Spleen (tissue), 11 donors: ENCODE data around the gene ATXN1. TPM values are rescaled to one million over a fixed set of nuclear protein-coding genes. Genes with fewer than 3 reads are reported as not detected.

ENCODE experiments used
- DNase-seq: peaks from one replicate; pipeline ENCODE4 v3.0.0-alpha.2; 2020
- H3K27ac ChIP-seq, 8 donors: fragments of 200-600 bp; sonication (generic) in 7 of 8; 1 replicate in 4 of 8; 2 replicates in 4 of 8; pipeline versions ENCODE4 v1.5.0 to v1.8.0; 2016 to 2021; ENCODE audit warnings: inconsistent platforms in 4 of 8, mild to moderate bottlenecking in 4 of 8, moderate library complexity in 1 of 8
- H3K27me3 ChIP-seq, 7 donors: fragments of 200-600 bp; sonication (generic) in 6 of 7; replicated peaks in 1 of 7; 1 replicate in 4 of 7; 2 replicates in 3 of 7; pipeline versions ENCODE4 v1.5.0 to v1.8.0; 2016 to 2021; ENCODE audit warnings: inconsistent platforms in 3 of 7, mild to moderate bottlenecking in 1 of 7
- H3K36me3 ChIP-seq, 6 donors: fragments of 200-600 bp; sonication (generic) in 5 of 6; 1 replicate in 4 of 6; 2 replicates in 2 of 6; pipeline versions ENCODE4 v1.5.0 to v1.8.0; 2016 to 2021; ENCODE audit warnings: inconsistent platforms in 2 of 6
- H3K4me1 ChIP-seq, 6 donors: fragments of 200-600 bp; sonication (generic) in 5 of 6; 1 replicate in 3 of 6; 2 replicates in 3 of 6; pipeline versions ENCODE4 v1.5.0 to v1.8.0; 2016 to 2021; ENCODE audit warnings: inconsistent platforms in 3 of 6
- H3K4me3 ChIP-seq, 8 donors: fragments of 200-600 bp; sonication (generic) in 7 of 8; 1 replicate in 4 of 8; 2 replicates in 4 of 8; pipeline versions ENCODE4 v1.5.0 to v1.8.0; 2016 to 2021; ENCODE audit warnings: inconsistent platforms in 4 of 8, mild to moderate bottlenecking in 4 of 8, moderate library complexity in 2 of 8
- H3K9me3 ChIP-seq, 8 donors: fragments of 200-600 bp; sonication (generic) in 7 of 8; 1 replicate in 4 of 8; 2 replicates in 4 of 8; pipeline versions ENCODE4 v1.5.0 to v1.8.0; 2016 to 2021; ENCODE audit warnings: inconsistent platforms in 4 of 8
- POLR2A ChIP-seq, 3 donors: fragments of 450-650 bp; IDR thresholded peaks; one replicate each; pipeline ENCODE4 v1.5.1; 2017; ENCODE audit warnings: antibody characterized with exemption in 3 of 3, mild to moderate bottlenecking in 1 of 3
- POLR2AphosphoS5 ChIP-seq, 3 donors: sonication (generic); formaldehyde crosslinking; IDR thresholded peaks; one replicate each; pipeline ENCODE4 v1.5.1; 2017; ENCODE audit warnings: antibody characterized with exemption in 3 of 3
- WGBS, 5 donors: extraction: QIAGEN DNeasy Blood & Tissue Kit in 3 of 5; methylation state at CpG; one replicate each; pipeline versions ENCODE4 v1.1.5 to v1.1.7; 2013 to 2018; 5-methylcytosine and 5-hydroxymethylcytosine counted together
- intact Hi-C: fragments of 100-400 bp; cut with DNase I; formaldehyde crosslinking; loops from one replicate; pipeline ENCODE4 v1.15.0; 2023; ENCODE audit warnings: low total_unique reads
- polyA plus RNA-seq, 3 donors: library from polyadenylated mRNA; stranded (reverse); fragments of 200-250 nt; gene quantifications; one replicate each; pipeline ENCODE4 v1.2.1, GENCODE V29; 2013
- total RNA-seq, 7 donors: library from RNA; depleted of rRNA in 3 of 7; stranded (reverse); fragments of >200 nt in 3 of 7; fragmentation: NEBNext Ultra II Directional in 4 of 7; extraction: Animal tissue kit (Norgen Biotek cat#: 25700) in 4 of 7; gene quantifications; one replicate each; pipeline versions ENCODE4 v1.1.0 to v1.2.1, GENCODE V29; 2016 to 2021
- TF ChIP-seq, protein P1 (sequence below), 11 experiments: fragments of 200-600 bp in 7 of 11; fragments of 450-650 bp in 4 of 11; sonication (generic) in 4 of 11; IDR thresholded peaks in 8 of 11; conservative IDR thresholded peaks in 3 of 11; 1 replicate in 7 of 11; 2 replicates in 4 of 11; pipeline versions ENCODE4 v1.4.0 to v1.8.0; 2016 to 2021; ENCODE audit warnings: antibody characterized with exemption in 11 of 11, inconsistent platforms in 4 of 11, mild to moderate bottlenecking in 1 of 11
- donor health status: healthy with polysubstance abuse.
- donor health status: DM: no; HTN: no; CAD: no; lungs with moderate emphysema.
- donor health status: DM: no; HTN: no; CAD: no.
- donor health status: Bipolar disorder and iron deficiency.
- donor health status: healthy.
- donor health status: DM: no; HTN: no; CAD: no.
- donor health status: DM: yes; HTN: yes; CAD: no.

The ATXN1 gene
- total and polyA plus RNA-seq, 10 donors: 3.5 to 123 (median 73.9) TPM

GRCh38 chr6:16624636-16625290 lies 136.5 kb downstream of the ATXN1 start:
- no peak overlapping the region for H3K4me3 ChIP-seq
- DNase-seq: no peak
- H3K36me3 ChIP-seq: peaks cover 0 to 9% (median 0%) of the 10 kb centered on the region in 6 donors
- no peaks in the 10 kb centered on the region for H3K27me3 ChIP-seq
- H3K9me3 ChIP-seq: peaks cover 0 to 7% (median 0%) of the 10 kb centered on the region in 8 donors
- TF ChIP-seq POLR2AphosphoS5 (IDR thresholded peaks at IDR 0.05): no peak
- TF ChIP-seq, protein P1, sequence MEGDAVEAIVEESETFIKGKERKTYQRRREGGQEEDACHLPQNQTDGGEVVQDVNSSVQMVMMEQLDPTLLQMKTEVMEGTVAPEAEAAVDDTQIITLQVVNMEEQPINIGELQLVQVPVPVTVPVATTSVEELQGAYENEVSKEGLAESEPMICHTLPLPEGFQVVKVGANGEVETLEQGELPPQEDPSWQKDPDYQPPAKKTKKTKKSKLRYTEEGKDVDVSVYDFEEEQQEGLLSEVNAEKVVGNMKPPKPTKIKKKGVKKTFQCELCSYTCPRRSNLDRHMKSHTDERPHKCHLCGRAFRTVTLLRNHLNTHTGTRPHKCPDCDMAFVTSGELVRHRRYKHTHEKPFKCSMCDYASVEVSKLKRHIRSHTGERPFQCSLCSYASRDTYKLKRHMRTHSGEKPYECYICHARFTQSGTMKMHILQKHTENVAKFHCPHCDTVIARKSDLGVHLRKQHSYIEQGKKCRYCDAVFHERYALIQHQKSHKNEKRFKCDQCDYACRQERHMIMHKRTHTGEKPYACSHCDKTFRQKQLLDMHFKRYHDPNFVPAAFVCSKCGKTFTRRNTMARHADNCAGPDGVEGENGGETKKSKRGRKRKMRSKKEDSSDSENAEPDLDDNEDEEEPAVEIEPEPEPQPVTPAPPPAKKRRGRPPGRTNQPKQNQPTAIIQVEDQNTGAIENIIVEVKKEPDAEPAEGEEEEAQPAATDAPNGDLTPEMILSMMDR (IDR thresholded peaks at IDR 0.05 in 8 of 11, conservative IDR thresholded peaks at IDR 0.05 in 3 of 11): no peak
- no peak for TF ChIP-seq POLR2A (IDR thresholded peaks at IDR 0.05)
- no peak overlapping the region for H3K27ac ChIP-seq
- intact Hi-C loops: no loop called here
- 85 to 90% (median 88%) methylated on average over 8 of the region's 8 CpGs for WGBS, 5 donors
- peaks cover 0 to 48% (median 22%) of the 10 kb centered on the region in 6 donors for H3K4me1 ChIP-seq

DNA sequence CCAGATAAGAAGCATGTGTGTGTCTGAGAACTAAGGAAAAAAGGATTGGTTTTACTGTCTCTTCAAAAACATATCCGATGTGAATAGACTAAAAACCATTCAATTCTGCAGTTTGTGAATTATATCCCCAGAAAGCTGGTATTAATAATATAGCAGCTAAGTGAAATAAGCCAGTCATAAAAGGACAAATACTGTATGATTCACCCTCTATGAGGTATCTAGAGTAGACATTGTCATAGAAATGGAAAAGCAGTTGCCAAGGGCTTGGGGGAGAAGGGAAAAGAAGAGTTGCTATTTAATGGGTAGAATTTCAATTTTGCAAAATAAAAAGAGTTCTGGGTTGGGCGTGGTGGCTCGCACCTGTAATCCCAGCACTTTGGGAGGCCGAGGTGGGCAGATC lies 137.5 kb downstream of the ATXN1 start:
- Histone ChIP-seq H3K36me3 (peaks cover 0 to 3% (median 0%) of the 10 kb centered on the region in 6 donors), H3K4me1 (peaks cover 0 to 58% (median 24%) of the 10 kb centered on the region in 6 donors), H3K9me3 (peaks cover 0 to 3% (median 0%) of the 10 kb centered on the region in 8 donors), H3K27me3 (no peaks in the 10 kb centered on the region), H3K27ac (no peak overlapping the region), H3K4me3 (no peak overlapping the region)
- intact Hi-C loops: no loop called here
- no peak for TF ChIP-seq POLR2A (IDR thresholded peaks at IDR 0.05)
- TF ChIP-seq POLR2AphosphoS5 (IDR thresholded peaks at IDR 0.05): no peak
- WGBS, 5 donors: 90 to 96% (median 95%) methylated on average over 4 of the region's 4 CpGs
- DNase-seq: no peak

DNA sequence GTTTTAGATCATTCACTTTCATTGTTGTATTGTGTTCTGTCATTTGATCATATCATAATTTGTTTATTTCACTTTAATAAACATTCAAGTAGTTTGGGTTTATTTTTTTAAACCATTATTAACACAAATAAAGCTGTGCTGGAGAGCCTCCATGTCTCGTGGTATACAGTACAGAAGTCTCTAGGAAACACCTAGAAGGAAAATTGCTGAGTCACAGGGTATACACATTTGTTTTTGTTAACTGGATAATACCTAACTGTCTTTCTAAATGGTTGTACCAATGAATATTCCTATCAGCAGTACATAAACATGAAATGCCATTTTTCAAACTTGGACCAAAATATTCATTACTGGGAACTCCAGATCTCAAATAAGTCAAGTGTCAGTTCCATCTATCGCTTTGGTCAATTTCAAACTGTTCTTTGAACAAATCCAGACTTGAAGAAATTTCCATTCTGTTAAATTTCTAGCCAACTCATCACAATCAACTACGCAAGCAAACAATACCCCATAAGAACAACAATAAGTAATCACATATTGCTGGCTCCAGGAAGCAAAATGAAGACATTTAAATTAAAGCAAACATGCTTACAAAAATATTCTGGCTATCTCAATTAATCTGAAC lies 138.1 kb downstream of the ATXN1 start:
- 81 to 94% (median 93%) methylated on average over 3 of the region's 3 CpGs for WGBS, 5 donors
- Histone ChIP-seq H3K36me3 (no peaks in the 10 kb centered on the region), H3K4me3 (no peak overlapping the region), H3K9me3 (no peaks in the 10 kb centered on the region), H3K27ac (no peak overlapping the region), H3K4me1 (peaks cover 0 to 62% (median 24%) of the 10 kb centered on the region in 6 donors), H3K27me3 (no peaks in the 10 kb centered on the region)
- intact Hi-C loops: no loop called here
- no peak for DNase-seq
- TF ChIP-seq POLR2A (IDR thresholded peaks at IDR 0.05): no peak
- TF ChIP-seq, protein P1 (IDR thresholded peaks at IDR 0.05 in 8 of 11, conservative IDR thresholded peaks at IDR 0.05 in 3 of 11): no peak
- no peak for TF ChIP-seq POLR2AphosphoS5 (IDR thresholded peaks at IDR 0.05)

- peaks cover 0 to 62% (median 24%) of the 10 kb centered on the region in 6 donors for H3K4me1 ChIP-seq
- intact Hi-C loops: no loop called here
- DNase-seq: no peak
- H3K9me3 ChIP-seq: no peaks in the 10 kb centered on the region
- H3K4me3 ChIP-seq: no peak overlapping the region
- no peak for TF ChIP-seq POLR2AphosphoS5 (IDR thresholded peaks at IDR 0.05)
- TF ChIP-seq, protein P1 (IDR thresholded peaks at IDR 0.05 in 8 of 11, conservative IDR thresholded peaks at IDR 0.05 in 3 of 11): no peak
- no peak for TF ChIP-seq POLR2A (IDR thresholded peaks at IDR 0.05)
- H3K36me3 ChIP-seq: no peaks in the 10 kb centered on the region
- no peaks in the 10 kb centered on the region for H3K27me3 ChIP-seq
- 73 to 87% (median 81%) methylated on average over 5 of the region's 5 CpGs for WGBS, 5 donors
- peak overlapping the region in 3 of 8 donors; percentile 12 to 48 (median 38) for H3K27ac ChIP-seq
These were observed 139.1 kb downstream of the ATXN1 start for GRCh38 chr6:16622193-16622592.
